Measurements from ENCODE around the gene FMO1.

- TF ChIP-seq MAX (IDR thresholded peaks at IDR 0.05) (no peak), NFIC (IDR thresholded peaks at IDR 0.05) (no peak), EGR1 (IDR thresholded peaks at IDR 0.05) (no peak), EP300 (IDR thresholded peaks at IDR 0.05; ENCODE audit: borderline replicate concordance) (no peak), TAF1 (IDR thresholded peaks at IDR 0.05; ENCODE audit: low read depth) (no peak)
Observed at GRCh38 chr1:171219346-171220080, 28.8 kb upstream of the FMO1 start.

All from Ishikawa (cell line).